ENCODE results near the gene WWC1.

Gene WWC1

DNA sequence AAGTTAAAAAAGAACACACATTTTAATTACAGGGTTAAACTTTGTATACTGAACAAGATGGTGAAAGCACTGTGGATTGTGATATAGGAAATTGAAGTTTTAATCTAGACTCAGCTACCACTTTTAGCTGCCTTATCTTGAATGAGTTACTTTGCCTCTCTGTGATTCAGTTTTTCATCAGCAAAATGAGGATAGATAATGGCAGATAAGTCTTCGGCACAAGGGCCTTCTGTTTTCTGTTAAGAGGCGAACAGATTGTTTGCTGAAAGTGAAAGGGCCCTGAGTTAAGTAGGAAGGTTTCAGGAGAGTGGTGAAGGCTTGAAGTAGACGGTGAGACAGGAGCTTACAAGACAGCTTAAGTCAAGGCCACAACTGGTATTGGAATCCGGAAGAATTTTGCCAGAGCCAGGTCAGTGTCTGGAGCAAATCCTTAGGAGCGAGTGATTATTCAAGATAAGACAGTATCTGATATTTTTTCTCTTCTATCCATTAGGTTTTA, 202.7 kb downstream of the WWC1 start:
- no peak for DNase-seq (ENCODE audit: low read depth)

DNA sequence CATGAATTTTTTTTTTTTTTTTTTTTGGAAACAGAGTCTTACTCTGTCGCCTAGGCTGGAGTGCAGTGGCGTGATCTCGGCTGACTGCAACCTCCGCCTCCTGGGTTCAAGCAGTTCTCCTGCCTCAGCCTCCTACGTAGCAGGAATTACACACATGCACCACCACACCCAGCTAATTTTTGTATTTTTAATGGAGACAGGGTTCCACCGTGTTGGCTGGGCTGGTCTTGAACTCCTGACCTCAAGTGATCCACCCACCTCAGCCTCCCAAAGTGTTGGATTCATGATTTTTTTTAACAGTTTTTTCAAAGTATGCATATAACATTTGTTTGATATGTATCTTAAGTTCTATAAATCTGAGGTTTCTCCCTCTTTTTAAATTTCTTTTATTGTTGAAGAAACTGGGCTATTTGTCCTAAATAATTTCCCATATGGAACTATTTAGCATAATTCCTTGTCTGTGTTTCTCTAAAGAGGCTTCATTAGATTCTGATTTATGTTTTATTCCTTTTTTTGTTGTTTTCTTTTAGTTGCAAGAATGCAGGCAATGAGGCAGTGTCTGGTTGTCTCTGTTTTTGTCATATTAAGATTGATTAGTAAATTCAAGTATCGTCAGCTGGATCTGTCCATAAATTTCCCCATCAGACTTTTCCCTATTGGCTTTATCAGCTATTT, 211.3 kb downstream of the WWC1 start:
- no peak for DNase-seq (ENCODE audit: low read depth)

DNA sequence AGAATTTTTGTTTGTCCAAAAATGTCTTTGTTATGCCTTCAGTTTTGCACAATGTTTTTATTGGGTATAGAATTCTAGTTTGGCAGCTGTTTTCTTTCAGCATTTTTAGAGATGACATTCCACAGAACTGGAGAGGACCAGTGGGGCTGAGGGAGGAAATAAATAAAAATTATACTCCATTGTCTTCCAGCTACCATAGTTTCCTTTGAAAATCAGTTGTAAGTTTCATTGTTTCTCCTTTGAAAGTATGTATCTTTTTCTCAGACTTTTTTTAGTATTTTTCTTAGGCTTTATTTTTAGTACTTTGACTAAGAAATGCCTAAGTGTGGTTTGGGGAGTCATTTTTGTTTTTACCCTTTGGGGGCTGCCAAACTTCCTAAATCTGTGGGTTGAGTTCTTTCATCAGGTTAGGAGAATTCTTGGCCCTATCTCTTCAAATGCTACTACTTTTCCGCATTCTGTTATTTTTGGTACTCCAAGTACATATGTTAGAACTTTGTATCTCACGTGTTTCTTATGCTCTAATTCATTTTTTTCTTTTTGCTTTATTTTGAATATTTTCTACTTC, 222.5 kb downstream of the WWC1 start:
- no peak for DNase-seq (ENCODE audit: low read depth)
